OCI-LY1 (cell line): ENCODE results near the gene HNRNPA3.

Source experiments
- H2AFZ ChIP-seq: fragments of 200-600 bp; sonication (generic), shearing (Covaris generic); 2 replicates; pipeline ENCODE4 v1.6.0; 2014; ENCODE audit warnings: antibody characterized with exemption, mild to moderate bottlenecking, low read length
- H3F3A ChIP-seq: fragments of 200-600 bp; sonication (generic), shearing (Covaris generic); 2 replicates; pipeline ENCODE4 v1.6.0; 2014; ENCODE audit warnings: mild to moderate bottlenecking, antibody characterized with exemption, low read length, moderate library complexity; ENCODE audit not compliant: insufficient read depth
- H3K27ac ChIP-seq: fragments of 200-600 bp; sonication (generic); 2 replicates; pipeline ENCODE4 v1.5.1; 2014; ENCODE audit warnings: low read length, mixed run types, mild to moderate bottlenecking, low read depth; ENCODE audit not compliant: poor library complexity, severe bottlenecking
- H3K27me3 ChIP-seq: fragments of 200-600 bp; sonication (generic); 2 replicates; pipeline ENCODE4 v1.6.0; 2014; ENCODE audit warnings: antibody characterized with exemption, mild to moderate bottlenecking, low read length, moderate library complexity; ENCODE audit not compliant: insufficient read depth
- H3K36me3 ChIP-seq: fragments of 200-600 bp; sonication (generic); 2 replicates; pipeline ENCODE4 v1.6.1; 2014; ENCODE audit warnings: mild to moderate bottlenecking, antibody characterized with exemption, low read length, moderate library complexity, mixed read lengths; ENCODE audit not compliant: insufficient read depth
- H3K4me1 ChIP-seq: fragments of 200-600 bp; sonication (generic); 2 replicates; pipeline ENCODE4 v1.5.1; 2014; ENCODE audit warnings: mild to moderate bottlenecking, low read length, moderate library complexity; ENCODE audit not compliant: insufficient read depth, severe bottlenecking
- H3K4me2 ChIP-seq: fragments of 200-600 bp; sonication (generic), shearing (Covaris generic); 2 replicates; pipeline ENCODE4 v1.6.1; 2014; ENCODE audit warnings: low read length
- H3K4me3 ChIP-seq: fragments of 200-600 bp; sonication (generic); 2 replicates; pipeline ENCODE4 v1.5.1; 2014; ENCODE audit warnings: low read length, low read depth, mild to moderate bottlenecking, mixed read lengths; ENCODE audit not compliant: poor library complexity, severe bottlenecking
- H3K79me2 ChIP-seq: fragments of 200-600 bp; shearing (Covaris generic); 2 replicates; pipeline ENCODE4 v1.6.1; 2016; ENCODE audit warnings: mixed run types, low read length, mixed read lengths; ENCODE audit not compliant: insufficient read depth
- H3K9ac ChIP-seq: fragments of 200-600 bp; sonication (generic), shearing (Covaris generic); 2 replicates; pipeline ENCODE4 v1.6.1; 2014; ENCODE audit warnings: mild to moderate bottlenecking, low read length, mixed read lengths
- H3K9me2 ChIP-seq: fragments of 200-600 bp; sonication (generic), shearing (Covaris generic); 2 replicates; pipeline ENCODE4 v1.6.1; 2014; ENCODE audit warnings: low read depth, mild to moderate bottlenecking, low read length, mixed read lengths
- H3K9me3 ChIP-seq: fragments of 200-600 bp; shearing (Covaris generic); 2 replicates; pipeline ENCODE4 v1.6.1; 2014; ENCODE audit warnings: low read length, mixed read lengths
- H4K20me1 ChIP-seq: fragments of 200-600 bp; sonication (generic), shearing (Covaris generic); 2 replicates; pipeline ENCODE4 v1.6.0; 2016; ENCODE audit warnings: mild to moderate bottlenecking, low read length; ENCODE audit not compliant: insufficient read depth
- CTCF ChIP-seq: fragments of 200-600 bp; sonication (generic), shearing (Covaris generic); IDR thresholded peaks from 2 replicates; pipeline ENCODE4 v1.5.1; 2017; ENCODE audit warnings: mild to moderate bottlenecking, antibody characterized with exemption, low read length, moderate library complexity, mixed read lengths
- EZH2 ChIP-seq: fragments of 200-600 bp; sonication (generic), shearing (Covaris generic); IDR thresholded peaks from 2 replicates; pipeline ENCODE4 v1.8.0; 2017; ENCODE audit warnings: borderline replicate concordance, mixed run types, mild to moderate bottlenecking, antibody characterized with exemption, low read length, moderate library complexity, mixed read lengths

The HNRNPA3 gene

GRCh38 chr2:177232098-177232704 lies 19.6 kb downstream of the HNRNPA3 start:
- no peak overlapping the region for H3K4me2 ChIP-seq
- H3K9me3 ChIP-seq: no peaks in the 10 kb centered on the region
- H3K9me2 ChIP-seq: no peaks in the 10 kb centered on the region
- no peak for TF ChIP-seq CTCF
- no peak for TF ChIP-seq EZH2
- H4K20me1 ChIP-seq: peaks cover 5% of the 10 kb centered on the region; the same call in 1 of the 2 replicates
- H2AFZ ChIP-seq: no peak overlapping the region
- H3K79me2 ChIP-seq: peaks cover 30% of the 10 kb centered on the region
- no peak overlapping the region for H3K9ac ChIP-seq
- H3K27me3 ChIP-seq: no peaks in the 10 kb centered on the region
- no peak overlapping the region for H3K4me3 ChIP-seq
- peaks cover 15% of the 10 kb centered on the region for H3K4me1 ChIP-seq
- H3K36me3 ChIP-seq: peaks cover 77% of the 10 kb centered on the region
- 0 out of 2 replicates have a peak, but pooled peaks cover 7% of the 10 kb centered on the region for H3F3A ChIP-seq
- H3K27ac ChIP-seq: no peak overlapping the region

GRCh38 chr2:177234267-177234666 lies 21.7 kb downstream of the HNRNPA3 start:
- no peak for TF ChIP-seq CTCF
- TF ChIP-seq EZH2: no peak
- Histone ChIP-seq H3K4me1 (no peaks in the 10 kb centered on the region), H3K27ac (no peak overlapping the region), H3K9ac (no peak overlapping the region), H3F3A (0 out of 2 replicates have a peak, but pooled peaks cover 4% of the 10 kb centered on the region), H3K36me3 (peaks cover 84% of the 10 kb centered on the region), H3K9me2 (no peaks in the 10 kb centered on the region), H4K20me1 (peaks cover 5% of the 10 kb centered on the region; the same call in 1 of the 2 replicates), H3K4me2 (no peak overlapping the region), H3K79me2 (peaks cover 49% of the 10 kb centered on the region), H3K27me3 (no peaks in the 10 kb centered on the region), H2AFZ (no peak overlapping the region), H3K9me3 (no peaks in the 10 kb centered on the region), H3K4me3 (no peak overlapping the region)

GRCh38 chr2:177235855-177236437 lies 23.4 kb downstream of the HNRNPA3 start:
- H3K36me3 ChIP-seq: peaks cover 70% of the 10 kb centered on the region
- no peaks in the 10 kb centered on the region for H3K9me3 ChIP-seq
- no peak overlapping the region for H2AFZ ChIP-seq
- H3F3A ChIP-seq: 0 out of 2 replicates have a peak, but pooled peaks cover 4% of the 10 kb centered on the region
- no peak overlapping the region for H3K4me2 ChIP-seq
- no peak overlapping the region for H3K4me3 ChIP-seq
- H3K79me2 ChIP-seq: peaks cover 66% of the 10 kb centered on the region
- H3K9me2 ChIP-seq: no peaks in the 10 kb centered on the region
- TF ChIP-seq CTCF (no peak), EZH2 (no peak)
- no peak overlapping the region for H3K9ac ChIP-seq
- peaks cover 5% of the 10 kb centered on the region; the same call in 1 of the 2 replicates for H4K20me1 ChIP-seq
- no peaks in the 10 kb centered on the region for H3K27me3 ChIP-seq
- H3K27ac ChIP-seq: no peak overlapping the region
- peaks cover 15% of the 10 kb centered on the region for H3K4me1 ChIP-seq
